Neutrophil (primary cell): Measurements from ENCODE around the gene CAMTA1.

Source experiments
- H3K27ac ChIP-seq: fragments of 200-600 bp; sonication (generic); 2 replicates; pipeline ENCODE4 v1.5.1; 2016; ENCODE audit warnings: mild to moderate bottlenecking, moderate library complexity
- H3K27me3 ChIP-seq: fragments of 200-600 bp; sonication (generic); 2 replicates; pipeline ENCODE4 v1.6.0; 2016; ENCODE audit warnings: mild to moderate bottlenecking
- H3K36me3 ChIP-seq: fragments of 200-600 bp; sonication (generic); 2 replicates; pipeline ENCODE4 v1.5.1; 2017
- H3K4me1 ChIP-seq, 2 experiments: fragments of 200-600 bp in 1 of 2; sonication (generic) in 1 of 2; 1 replicate in 1 of 2; 2 replicates in 1 of 2; pipeline versions ENCODE4 v1.5.1 to v1.6.1; 2013 to 2016; ENCODE audit warnings: low read depth in 1 of 2, low read length in 1 of 2, mild to moderate bottlenecking in 1 of 2, moderate library complexity in 1 of 2; ENCODE audit not compliant: control insufficient read depth in 1 of 2, insufficient read depth in 1 of 2
- H3K4me3 ChIP-seq, 2 experiments: fragments of 200-600 bp in 1 of 2; sonication (generic) in 1 of 2; 1 replicate in 1 of 2; 2 replicates in 1 of 2; pipeline ENCODE4 v1.5.1; 2013 to 2016; ENCODE audit warnings: low read depth in 1 of 2, low read length in 1 of 2, mild to moderate bottlenecking in 1 of 2, moderate library complexity in 1 of 2
- H3K9me3 ChIP-seq: fragments of 200-600 bp; sonication (generic); 2 replicates; pipeline ENCODE4 v1.5.1; 2016
- TF ChIP-seq, protein P1 (sequence below): fragments of 200-600 bp; sonication (generic); IDR thresholded peaks from 2 replicates; pipeline ENCODE4 v1.5.1; 2016; ENCODE audit warnings: antibody characterized with exemption

The CAMTA1 gene

DNA sequence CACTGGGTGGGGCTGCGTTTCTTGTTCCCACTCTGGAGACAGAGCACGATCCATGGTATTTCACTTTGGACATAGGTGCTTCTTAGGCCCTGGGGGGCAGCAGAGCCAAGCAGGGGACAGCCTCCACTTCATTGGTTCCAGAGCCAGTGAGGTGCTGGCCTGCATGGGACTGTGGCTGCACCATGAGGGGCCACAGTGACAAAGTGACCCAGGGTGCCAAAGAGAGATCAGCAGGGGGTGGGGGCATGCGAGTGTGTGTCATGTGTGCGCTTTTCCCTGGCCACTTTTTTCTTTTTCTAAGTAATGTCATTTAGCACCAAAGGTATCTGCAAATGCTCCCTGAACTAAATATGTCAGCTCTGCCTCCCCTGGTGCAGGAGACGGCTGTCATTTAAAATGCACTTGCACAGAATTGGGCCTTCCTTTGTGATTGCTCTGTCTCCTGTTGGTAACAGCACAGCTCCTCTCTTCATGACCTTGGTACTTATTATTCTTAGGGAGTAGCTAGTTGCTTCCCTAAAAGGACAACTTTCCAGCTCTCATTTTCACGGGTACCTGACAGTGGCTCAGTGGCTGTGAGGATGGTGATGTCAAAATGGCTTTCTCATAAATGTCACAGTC lies 910.4 kb downstream of the CAMTA1 start:
- TF ChIP-seq, protein P1, sequence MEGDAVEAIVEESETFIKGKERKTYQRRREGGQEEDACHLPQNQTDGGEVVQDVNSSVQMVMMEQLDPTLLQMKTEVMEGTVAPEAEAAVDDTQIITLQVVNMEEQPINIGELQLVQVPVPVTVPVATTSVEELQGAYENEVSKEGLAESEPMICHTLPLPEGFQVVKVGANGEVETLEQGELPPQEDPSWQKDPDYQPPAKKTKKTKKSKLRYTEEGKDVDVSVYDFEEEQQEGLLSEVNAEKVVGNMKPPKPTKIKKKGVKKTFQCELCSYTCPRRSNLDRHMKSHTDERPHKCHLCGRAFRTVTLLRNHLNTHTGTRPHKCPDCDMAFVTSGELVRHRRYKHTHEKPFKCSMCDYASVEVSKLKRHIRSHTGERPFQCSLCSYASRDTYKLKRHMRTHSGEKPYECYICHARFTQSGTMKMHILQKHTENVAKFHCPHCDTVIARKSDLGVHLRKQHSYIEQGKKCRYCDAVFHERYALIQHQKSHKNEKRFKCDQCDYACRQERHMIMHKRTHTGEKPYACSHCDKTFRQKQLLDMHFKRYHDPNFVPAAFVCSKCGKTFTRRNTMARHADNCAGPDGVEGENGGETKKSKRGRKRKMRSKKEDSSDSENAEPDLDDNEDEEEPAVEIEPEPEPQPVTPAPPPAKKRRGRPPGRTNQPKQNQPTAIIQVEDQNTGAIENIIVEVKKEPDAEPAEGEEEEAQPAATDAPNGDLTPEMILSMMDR, result no peak
- Histone ChIP-seq H3K36me3 (no peaks in the 10 kb centered on the region), H3K9me3 (no peaks in the 10 kb centered on the region), H3K4me3 (no peak overlapping the region), H3K27me3 (peaks cover 12% of the 10 kb centered on the region), H3K4me1 (no peaks in the 10 kb centered on the region), H3K27ac (no peak overlapping the region)

DNA sequence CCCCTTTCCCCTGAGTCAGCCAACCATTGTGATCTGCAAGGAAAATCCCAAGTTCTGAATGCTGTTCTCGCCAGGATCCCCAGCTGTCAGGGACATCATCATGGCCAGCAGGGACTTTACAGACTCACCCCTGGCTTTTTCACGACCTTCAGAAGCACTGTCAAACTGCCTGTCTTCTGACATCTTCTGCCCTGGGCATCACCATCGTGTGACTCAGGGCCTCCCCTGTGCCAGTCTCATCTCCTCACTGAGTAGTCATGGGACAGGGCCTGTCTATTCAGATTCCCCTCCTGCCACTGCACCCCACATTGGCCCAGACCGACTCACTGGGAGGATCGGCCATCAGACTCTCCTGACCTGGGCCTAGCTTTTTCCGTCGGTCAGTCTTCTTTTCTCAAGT lies 913.4 kb downstream of the CAMTA1 start:
- Histone ChIP-seq H3K4me3 (no peak overlapping the region), H3K27ac (no peak overlapping the region), H3K27me3 (peaks cover 42% of the 10 kb centered on the region), H3K36me3 (no peaks in the 10 kb centered on the region), H3K4me1 (peaks cover 2 to 4% of the 10 kb centered on the region in 2 experiments), H3K9me3 (no peaks in the 10 kb centered on the region)
- TF ChIP-seq, protein P1, result no peak

DNA sequence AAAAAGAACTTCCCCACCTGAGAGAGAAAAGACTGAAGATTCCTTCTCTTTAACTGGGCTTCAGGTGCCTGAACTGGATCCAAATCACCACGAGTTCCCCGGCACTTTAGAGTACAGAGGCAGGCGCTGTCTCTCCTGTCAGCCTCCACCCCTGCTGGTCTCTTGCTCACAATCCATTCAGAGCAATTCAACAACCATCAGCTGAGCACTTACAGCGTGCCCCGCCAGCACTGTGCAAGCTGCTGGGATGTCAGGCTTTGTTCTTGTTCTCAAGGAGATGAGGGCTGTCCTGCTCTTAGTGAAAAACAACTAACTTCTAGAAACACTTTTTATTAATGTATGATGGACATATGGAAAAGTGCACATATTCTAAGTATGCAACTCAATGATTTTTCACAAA lies 917.1 kb downstream of the CAMTA1 start:
- H3K27ac ChIP-seq, result no peak overlapping the region
- peaks cover 72% of the 10 kb centered on the region for H3K27me3 ChIP-seq
- peaks cover 11 to 17% of the 10 kb centered on the region in 2 experiments for H3K4me1 ChIP-seq
- H3K9me3 ChIP-seq, result no peaks in the 10 kb centered on the region
- H3K36me3 ChIP-seq, result no peaks in the 10 kb centered on the region
- TF ChIP-seq, protein P1, result no peak
- no peak overlapping the region for H3K4me3 ChIP-seq

DNA sequence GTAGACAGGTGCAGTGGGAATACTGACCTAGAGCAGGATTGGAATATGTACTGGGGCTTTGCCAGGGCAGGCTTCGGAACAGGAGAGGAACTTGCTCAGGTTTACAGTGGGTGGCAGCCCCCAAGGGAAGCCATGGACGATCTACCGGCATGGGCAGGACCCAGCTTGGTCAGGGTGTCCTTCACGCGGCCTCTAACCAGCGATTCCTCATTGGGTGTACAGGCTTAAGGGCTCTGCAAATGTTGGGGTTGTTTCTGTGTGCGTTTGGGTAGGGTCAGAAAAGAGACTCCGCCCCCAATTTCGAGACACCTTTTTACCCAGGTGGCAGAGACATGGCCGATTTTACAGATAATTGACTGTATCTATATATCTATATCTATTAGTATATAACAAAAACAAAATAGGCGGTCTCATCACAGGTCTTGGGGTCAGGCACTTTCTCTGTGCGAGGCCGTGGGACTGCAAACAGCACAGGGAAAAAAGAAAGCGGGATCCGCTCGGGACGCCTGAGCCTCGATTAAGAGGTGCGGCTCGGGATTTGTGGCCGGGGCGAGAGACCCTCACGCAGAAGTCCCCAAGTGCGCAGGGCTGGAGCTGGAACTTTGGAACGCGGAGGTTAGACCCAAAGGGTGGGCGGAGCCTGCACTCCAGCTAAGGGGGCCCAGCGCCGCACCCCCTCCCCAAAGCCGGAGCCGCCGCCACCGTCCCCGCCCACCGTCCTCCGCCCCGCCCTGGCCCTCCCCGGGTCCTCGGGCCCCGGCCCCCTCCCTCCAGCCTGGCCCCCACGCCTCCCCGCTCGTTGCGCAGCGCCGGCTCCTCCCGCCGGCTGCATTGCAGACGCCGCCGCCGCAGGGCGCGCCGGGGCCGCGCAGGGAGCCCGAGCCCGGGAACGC lies 918.3 kb downstream of the CAMTA1 start:
- Histone ChIP-seq H3K27me3 (peaks cover 84% of the 10 kb centered on the region), H3K4me1 (peaks cover 11 to 17% of the 10 kb centered on the region in 2 experiments)
- TF ChIP-seq, protein P1, result no peak

DNA sequence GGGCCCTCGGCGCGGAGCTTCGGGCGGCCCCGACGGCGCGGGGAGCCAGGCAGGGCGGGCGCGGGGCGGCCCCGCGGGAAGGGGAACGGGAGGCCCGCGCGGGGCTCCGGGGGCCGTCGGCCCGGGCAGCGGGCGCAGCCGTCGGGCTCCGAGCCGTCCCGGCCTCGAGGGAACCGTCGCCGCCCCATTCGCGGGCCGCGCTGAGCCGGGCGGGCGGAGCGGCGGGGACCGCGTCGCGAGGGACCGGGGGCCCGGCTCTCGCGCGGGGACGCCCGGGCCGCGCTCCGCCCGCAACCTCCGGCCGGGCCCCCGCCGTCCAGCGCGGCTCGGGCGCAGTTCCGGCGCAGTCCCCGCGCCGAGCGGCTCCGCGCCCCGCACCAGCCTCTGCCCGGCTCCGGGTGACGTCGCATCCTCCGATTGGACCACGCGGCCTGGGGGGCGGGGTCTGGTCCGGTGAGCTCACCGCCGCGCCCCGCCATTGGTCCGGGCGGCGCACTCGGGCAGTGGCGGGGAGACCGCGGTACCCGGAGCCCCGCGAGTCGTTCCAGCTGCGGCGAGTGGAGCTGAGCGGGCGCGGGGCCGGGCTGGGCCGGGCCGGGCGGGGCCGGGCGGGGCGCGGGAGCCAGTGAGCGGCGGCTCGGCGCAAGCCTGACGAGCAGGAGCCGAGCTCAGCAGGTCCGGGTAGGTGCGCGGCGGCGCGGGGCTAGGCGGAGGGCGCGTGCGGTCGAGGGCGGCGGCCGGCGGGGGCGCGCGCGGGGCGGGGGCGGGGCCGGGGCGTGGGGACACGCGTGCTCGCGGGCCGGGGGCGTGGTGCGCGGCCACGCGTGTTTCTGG lies 919.2 kb downstream of the CAMTA1 start:
- TF ChIP-seq, protein P1, result peak; percentile 37
- H3K4me3 ChIP-seq, result peak overlapping the region; percentile 43 to 58
- no peak overlapping the region for H3K27ac ChIP-seq

More for the DNA sequence above, 918.3 kb downstream of the CAMTA1 start:
- Histone ChIP-seq H3K27ac (no peak overlapping the region), H3K36me3 (no peaks in the 10 kb centered on the region), H3K4me3 (peak overlapping the region; percentile 43 to 49), H3K9me3 (no peaks in the 10 kb centered on the region)

More for the DNA sequence above, 919.2 kb downstream of the CAMTA1 start:
- Histone ChIP-seq H3K36me3 (no peaks in the 10 kb centered on the region), H3K27me3 (peaks cover 92% of the 10 kb centered on the region), H3K4me1 (peaks cover 11 to 17% of the 10 kb centered on the region in 2 experiments), H3K9me3 (no peaks in the 10 kb centered on the region)
